HepG2 (cell line): ENCODE data around the gene FBXW8. TPM values are rescaled to one million over a fixed set of nuclear protein-coding genes. Genes with fewer than 3 reads are reported as not detected.
A peak's percentile ranks its signal among the peaks of the same experiment; 100 is the strongest.

Experiments used
- ARNT2 ChIP-seq: sonication (generic); formaldehyde crosslinking; IDR thresholded peaks from 2 replicates; pipeline ENCODE4 v1.8.0; 2022; ENCODE audit warnings: mild to moderate bottlenecking, low read depth, missing genetic modification reagents, moderate library complexity
- ATF7 ChIP-seq, 2 experiments: fragments of 450-650 bp in 1 of 2; sonication (generic) in 1 of 2; formaldehyde crosslinking in 1 of 2; IDR thresholded peaks; 2 replicates each; pipeline versions ENCODE4 v1.4.0 to v1.6.1; 2016 to 2020; ENCODE audit warnings: antibody characterized with exemption in 1 of 2, mild to moderate bottlenecking in 1 of 2, missing genetic modification reagents in 1 of 2
- EED ChIP-seq: sonication (generic); formaldehyde crosslinking; IDR thresholded peaks from 2 replicates; pipeline ENCODE4 v1.5.0; 2020; ENCODE audit warnings: mild to moderate bottlenecking, missing genetic modification reagents
- ETV5 ChIP-seq: IDR thresholded peaks from 2 replicates; pipeline ENCODE4 v1.6.1; 2018; ENCODE audit warnings: missing biosample characterization, missing genetic modification reagents, inconsistent platforms, borderline replicate concordance
- GPN1 ChIP-seq: sonication (generic); formaldehyde crosslinking; IDR thresholded peaks from 2 replicates; pipeline ENCODE4 v1.5.1; 2020; ENCODE audit warnings: missing genetic modification reagents, borderline replicate concordance
- MIER2 ChIP-seq: IDR thresholded peaks from 2 replicates; pipeline ENCODE4 v1.6.1; 2016; ENCODE audit warnings: missing biosample characterization, missing genetic modification reagents
- NR2F2 ChIP-seq: IDR thresholded peaks from 2 replicates; pipeline ENCODE4 v1.6.1; 2012; ENCODE audit warnings: low read depth, inconsistent platforms, borderline replicate concordance
- PCBP1 ChIP-seq: fragments of 200-400 bp; formaldehyde crosslinking; IDR thresholded peaks from 2 replicates; pipeline ENCODE4 v1.6.1; 2017; ENCODE audit warnings: mild to moderate bottlenecking, low read depth, low read length, borderline replicate concordance
- SNAPC4 ChIP-seq: sonication (generic); formaldehyde crosslinking; IDR thresholded peaks from 2 replicates; pipeline ENCODE4 v1.4.0; 2020; ENCODE audit warnings: mild to moderate bottlenecking, missing genetic modification reagents
- ZNF17 ChIP-seq: sonication (generic); formaldehyde crosslinking; IDR thresholded peaks from 2 replicates; pipeline ENCODE4 v1.5.0; 2020; ENCODE audit warnings: mild to moderate bottlenecking, missing genetic modification reagents
- ZNF225 ChIP-seq: sonication (generic); formaldehyde crosslinking; IDR thresholded peaks from 2 replicates; pipeline ENCODE4 v1.4.0; 2020; ENCODE audit warnings: mild to moderate bottlenecking, missing genetic modification reagents
- ZNF318 ChIP-seq: sonication (generic); formaldehyde crosslinking; IDR thresholded peaks from 2 replicates; pipeline ENCODE4 v1.4.0; 2020; ENCODE audit warnings: mild to moderate bottlenecking, missing genetic modification reagents
- ZNF562 ChIP-seq: sonication (generic); formaldehyde crosslinking; IDR thresholded peaks from 2 replicates; pipeline ENCODE4 v1.8.0; 2022; ENCODE audit warnings: missing genetic modification reagents, borderline replicate concordance
- ZZZ3 ChIP-seq: sonication (generic); formaldehyde crosslinking; IDR thresholded peaks from 2 replicates; pipeline ENCODE4 v1.4.0; 2020; ENCODE audit warnings: missing genetic modification reagents, mild to moderate bottlenecking, borderline replicate concordance
- polyA plus RNA-seq, 8 experiments: library from polyadenylated mRNA; depleted of rRNA in 3 of 8; stranded (reverse) in 7 of 8; unstranded in 1 of 8; fragments of >200 nt; fragmentation: Illumina TruSeq in 4 of 8; extraction: Trizol in 4 of 8; gene quantifications; 2 replicates each; pipeline versions ENCODE4 v1.2.1 to v1.2.3, GENCODE V29; 2011 to 2016; ENCODE audit warnings: low read depth in 4 of 8, missing spikeins in 1 of 8, mixed read lengths in 1 of 8; ENCODE audit not compliant: insufficient read depth in 1 of 8
- total RNA-seq, 5 experiments: library from RNA; depleted of rRNA; stranded (reverse); fragments of >200 nt; fragmentation: Illumina TruSeq; extraction: Trizol; gene quantifications; 2 replicates each; pipeline ENCODE4 v1.2.3, GENCODE V29; 2016; ENCODE audit warnings: low read depth in 1 of 5
- TF ChIP-seq, protein P1 (sequence below): sonication (generic); formaldehyde crosslinking; IDR thresholded peaks from 2 replicates; pipeline ENCODE4 v1.5.0; 2020; ENCODE audit warnings: mild to moderate bottlenecking, missing genetic modification reagents, moderate library complexity

FBXW8 gene
- total and polyA plus RNA-seq, 2 of the 13 experiments (the other 11 are each of a cell fraction or from before 2014, with no cell fraction given): 5.1 to 5.9 TPM

GRCh38 chr12:116916714-116917114, 6.0 kb downstream of the FBXW8 start (continued):
- TF ChIP-seq EED (CRISPR knock-in tag): no peak
- no peak for TF ChIP-seq PCBP1
- TF ChIP-seq, protein P1, sequence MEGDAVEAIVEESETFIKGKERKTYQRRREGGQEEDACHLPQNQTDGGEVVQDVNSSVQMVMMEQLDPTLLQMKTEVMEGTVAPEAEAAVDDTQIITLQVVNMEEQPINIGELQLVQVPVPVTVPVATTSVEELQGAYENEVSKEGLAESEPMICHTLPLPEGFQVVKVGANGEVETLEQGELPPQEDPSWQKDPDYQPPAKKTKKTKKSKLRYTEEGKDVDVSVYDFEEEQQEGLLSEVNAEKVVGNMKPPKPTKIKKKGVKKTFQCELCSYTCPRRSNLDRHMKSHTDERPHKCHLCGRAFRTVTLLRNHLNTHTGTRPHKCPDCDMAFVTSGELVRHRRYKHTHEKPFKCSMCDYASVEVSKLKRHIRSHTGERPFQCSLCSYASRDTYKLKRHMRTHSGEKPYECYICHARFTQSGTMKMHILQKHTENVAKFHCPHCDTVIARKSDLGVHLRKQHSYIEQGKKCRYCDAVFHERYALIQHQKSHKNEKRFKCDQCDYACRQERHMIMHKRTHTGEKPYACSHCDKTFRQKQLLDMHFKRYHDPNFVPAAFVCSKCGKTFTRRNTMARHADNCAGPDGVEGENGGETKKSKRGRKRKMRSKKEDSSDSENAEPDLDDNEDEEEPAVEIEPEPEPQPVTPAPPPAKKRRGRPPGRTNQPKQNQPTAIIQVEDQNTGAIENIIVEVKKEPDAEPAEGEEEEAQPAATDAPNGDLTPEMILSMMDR (CRISPR knock-in tag): peak; percentile 82
- TF ChIP-seq GPN1 (CRISPR knock-in tag): no peak
- TF ChIP-seq ZNF17 (CRISPR knock-in tag): no peak
- TF ChIP-seq ETV5: no peak
- TF ChIP-seq ZNF318 (CRISPR knock-in tag): no peak
- peak; percentile 56; the same call in 1 of the 2 replicates for TF ChIP-seq NR2F2
- peak; percentile 70; the same call in 1 of the 2 replicates for TF ChIP-seq MIER2 (CRISPR knock-in tag)
- no peak for TF ChIP-seq SNAPC4
- TF ChIP-seq ZNF562 (CRISPR knock-in tag): no peak
- TF ChIP-seq ATF7 (IDR thresholded peaks at IDR 0.05): peak; percentile 72
- TF ChIP-seq ATF7 (CRISPR knock-in tag; IDR thresholded peaks at IDR 0.05): peak; percentile 83
- TF ChIP-seq ARNT2 (CRISPR knock-in tag): peak; percentile 38; the same call in 1 of the 2 replicates
- no peak; the same call in 1 of the 2 replicates for TF ChIP-seq ZNF225 (CRISPR knock-in tag)
- TF ChIP-seq ZZZ3 (CRISPR knock-in tag): no peak
